Measurements from ENCODE around the gene EFCAB6. TPM values are rescaled to one million over a fixed set of nuclear protein-coding genes. Genes with fewer than 3 reads are reported as not detected.

The EFCAB6 gene
- total and polyA plus RNA-seq, 2 of the 13 experiments (the other 11 are each of a cell fraction or from before 2014, with no cell fraction given), result not detected

DNA sequence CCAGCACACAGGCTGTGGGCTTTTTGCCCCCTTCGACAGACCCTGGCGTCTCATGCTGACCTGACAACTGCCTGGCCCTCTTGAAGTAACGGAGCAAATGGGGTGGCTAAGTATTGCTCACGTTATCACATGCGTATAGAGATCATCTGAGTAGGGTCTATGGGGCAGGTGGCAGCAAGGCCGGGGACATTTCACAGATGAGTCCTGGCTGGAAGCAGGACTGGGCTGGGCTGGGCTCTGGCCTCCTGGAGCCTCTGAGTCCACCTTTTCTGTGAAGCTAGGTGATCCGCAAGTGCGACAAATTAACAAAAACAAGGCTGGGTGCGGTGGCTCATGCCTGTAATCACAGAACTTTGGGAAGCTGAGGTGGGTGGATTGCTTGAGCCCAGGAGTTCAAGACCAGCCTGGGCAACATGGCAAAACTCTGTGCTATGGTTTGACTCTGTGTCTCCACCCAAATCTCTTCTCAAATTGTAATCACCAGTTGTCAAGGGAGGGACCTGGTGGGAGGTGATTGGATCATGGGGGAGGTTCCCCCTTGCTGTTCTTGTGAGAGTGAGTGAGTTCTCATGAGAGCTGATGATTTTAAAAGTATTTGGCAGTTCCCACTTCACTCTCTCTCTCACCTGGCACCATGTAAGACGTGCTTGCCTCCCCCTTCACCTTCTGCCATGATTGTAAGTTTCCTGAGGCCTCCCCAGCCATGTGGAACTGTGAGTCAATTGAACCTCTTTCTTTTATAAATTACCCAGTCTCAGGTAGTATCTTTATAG is 278.3 kb downstream of the EFCAB6 start (continued):
- TF ChIP-seq, protein P1, sequence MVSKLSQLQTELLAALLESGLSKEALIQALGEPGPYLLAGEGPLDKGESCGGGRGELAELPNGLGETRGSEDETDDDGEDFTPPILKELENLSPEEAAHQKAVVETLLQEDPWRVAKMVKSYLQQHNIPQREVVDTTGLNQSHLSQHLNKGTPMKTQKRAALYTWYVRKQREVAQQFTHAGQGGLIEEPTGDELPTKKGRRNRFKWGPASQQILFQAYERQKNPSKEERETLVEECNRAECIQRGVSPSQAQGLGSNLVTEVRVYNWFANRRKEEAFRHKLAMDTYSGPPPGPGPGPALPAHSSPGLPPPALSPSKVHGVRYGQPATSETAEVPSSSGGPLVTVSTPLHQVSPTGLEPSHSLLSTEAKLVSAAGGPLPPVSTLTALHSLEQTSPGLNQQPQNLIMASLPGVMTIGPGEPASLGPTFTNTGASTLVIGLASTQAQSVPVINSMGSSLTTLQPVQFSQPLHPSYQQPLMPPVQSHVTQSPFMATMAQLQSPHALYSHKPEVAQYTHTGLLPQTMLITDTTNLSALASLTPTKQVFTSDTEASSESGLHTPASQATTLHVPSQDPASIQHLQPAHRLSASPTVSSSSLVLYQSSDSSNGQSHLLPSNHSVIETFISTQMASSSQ (IDR thresholded peaks at IDR 0.05; ENCODE audit: low read depth), result no peak
- TF ChIP-seq, protein P1 (CRISPR knock-in tag; IDR thresholded peaks at IDR 0.05; ENCODE audit: borderline replicate concordance), result no peak
- TF ChIP-seq HCFC1 (IDR thresholded peaks at IDR 0.05; ENCODE audit: low read depth, low read length), result no peak

DNA sequence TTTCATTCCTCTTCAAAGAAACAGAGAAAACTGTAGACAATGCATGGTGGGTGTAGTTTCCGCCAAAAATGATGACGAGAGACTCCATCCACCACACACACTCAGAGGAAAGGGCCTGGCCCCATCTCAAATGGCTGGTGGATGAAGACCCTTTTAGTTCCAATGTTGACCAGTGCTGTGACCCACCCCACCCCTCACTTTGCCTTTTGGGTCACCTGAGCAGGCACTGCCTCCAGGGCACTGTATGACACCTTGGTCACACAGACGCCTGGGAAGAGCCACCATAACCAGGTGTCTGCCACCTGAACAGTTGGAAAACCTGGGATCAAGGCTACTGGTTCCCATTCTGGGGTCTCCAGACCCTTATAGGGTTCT is 279.0 kb downstream of the EFCAB6 start:
- ChIA-PET CTCF (ENCODE audit: low intra/inter-chr PET ratio, low total read pairs) (no interaction called here), POLR2A (no interaction called here)
- Histone ChIP-seq H3K4me3 (replicated peaks in 1 of 3; ENCODE audit: insufficient read depth in 1 of 3, low read depth in 2 of 3, low read length in 3 of 3) (no peak overlapping the region), H3K27ac (ENCODE audit: extremely low read length, insufficient read depth, low read length) (no peak overlapping the region), H3K4me1 (ENCODE audit: insufficient read depth, low read length) (no peaks in the 10 kb centered on the region), H2AFZ (ENCODE audit: low read length) (no peak overlapping the region), H3K9me3 (ENCODE audit: low read length) (no peaks in the 10 kb centered on the region), H3K36me3 (replicated peaks in 1 of 2; ENCODE audit: control insufficient read depth in 1 of 2, insufficient read depth in 2 of 2, low read length in 2 of 2) (no peaks in the 10 kb centered on the region), H3K79me2 (ENCODE audit: insufficient read depth, low read length) (no peaks in the 10 kb centered on the region), H3K27me3 (ENCODE audit: control insufficient read depth in 1 of 2, insufficient read depth in 2 of 2, low read length in 2 of 2) (peaks cover 3 to 35% of the 10 kb centered on the region in 2 experiments; a peak in 1 of 5 replicates), H4K20me1 (ENCODE audit: insufficient read depth, low read length) (no peaks in the 10 kb centered on the region), H3K9ac (ENCODE audit: insufficient read depth, low read depth, low read length) (no peak overlapping the region), H3K4me2 (ENCODE audit: low read depth, low read length) (no peak overlapping the region)
- 5% methylated on average over 3 of the region's 3 CpGs for WGBS (ENCODE audit: low lambda C conversion rate)
- ATAC-seq (no peak), DNase-seq (ENCODE audit: low spot score) (no peak), FAIRE-seq (no peak)
- intact Hi-C loops (cut with micrococcal nuclease; ENCODE audit: unreplicated experiment), result no loop called here
- no TSS peak for BruUV-seq (replicated peaks)
- in situ Hi-C loops (cut with HindIII; ENCODE audit: extremely low pct_ligation_motif_present, low pct_unique_long_range_greater_than_20kb), result no loop called here
- TF ChIP-seq RFX3 (CRISPR knock-in tag; IDR thresholded peaks at IDR 0.05) (no peak), ZNF746 (CRISPR knock-in tag; IDR thresholded peaks at IDR 0.05) (no peak), KDM5A (IDR thresholded peaks at IDR 0.05; ENCODE audit: borderline replicate concordance, low read length) (no peak), RARG (CRISPR knock-in tag; IDR thresholded peaks at IDR 0.05; ENCODE audit: low read depth) (no peak), ZNF652 (CRISPR knock-in tag; IDR thresholded peaks at IDR 0.05; ENCODE audit: borderline replicate concordance, low read depth) (no peak)
- TF ChIP-seq, protein P2, sequence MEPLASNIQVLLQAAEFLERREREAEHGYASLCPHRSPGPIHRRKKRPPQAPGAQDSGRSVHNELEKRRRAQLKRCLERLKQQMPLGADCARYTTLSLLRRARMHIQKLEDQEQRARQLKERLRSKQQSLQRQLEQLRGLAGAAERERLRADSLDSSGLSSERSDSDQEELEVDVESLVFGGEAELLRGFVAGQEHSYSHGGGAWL (CRISPR knock-in tag; IDR thresholded peaks at IDR 0.05), result no peak
- TF ChIP-seq, protein P3, sequence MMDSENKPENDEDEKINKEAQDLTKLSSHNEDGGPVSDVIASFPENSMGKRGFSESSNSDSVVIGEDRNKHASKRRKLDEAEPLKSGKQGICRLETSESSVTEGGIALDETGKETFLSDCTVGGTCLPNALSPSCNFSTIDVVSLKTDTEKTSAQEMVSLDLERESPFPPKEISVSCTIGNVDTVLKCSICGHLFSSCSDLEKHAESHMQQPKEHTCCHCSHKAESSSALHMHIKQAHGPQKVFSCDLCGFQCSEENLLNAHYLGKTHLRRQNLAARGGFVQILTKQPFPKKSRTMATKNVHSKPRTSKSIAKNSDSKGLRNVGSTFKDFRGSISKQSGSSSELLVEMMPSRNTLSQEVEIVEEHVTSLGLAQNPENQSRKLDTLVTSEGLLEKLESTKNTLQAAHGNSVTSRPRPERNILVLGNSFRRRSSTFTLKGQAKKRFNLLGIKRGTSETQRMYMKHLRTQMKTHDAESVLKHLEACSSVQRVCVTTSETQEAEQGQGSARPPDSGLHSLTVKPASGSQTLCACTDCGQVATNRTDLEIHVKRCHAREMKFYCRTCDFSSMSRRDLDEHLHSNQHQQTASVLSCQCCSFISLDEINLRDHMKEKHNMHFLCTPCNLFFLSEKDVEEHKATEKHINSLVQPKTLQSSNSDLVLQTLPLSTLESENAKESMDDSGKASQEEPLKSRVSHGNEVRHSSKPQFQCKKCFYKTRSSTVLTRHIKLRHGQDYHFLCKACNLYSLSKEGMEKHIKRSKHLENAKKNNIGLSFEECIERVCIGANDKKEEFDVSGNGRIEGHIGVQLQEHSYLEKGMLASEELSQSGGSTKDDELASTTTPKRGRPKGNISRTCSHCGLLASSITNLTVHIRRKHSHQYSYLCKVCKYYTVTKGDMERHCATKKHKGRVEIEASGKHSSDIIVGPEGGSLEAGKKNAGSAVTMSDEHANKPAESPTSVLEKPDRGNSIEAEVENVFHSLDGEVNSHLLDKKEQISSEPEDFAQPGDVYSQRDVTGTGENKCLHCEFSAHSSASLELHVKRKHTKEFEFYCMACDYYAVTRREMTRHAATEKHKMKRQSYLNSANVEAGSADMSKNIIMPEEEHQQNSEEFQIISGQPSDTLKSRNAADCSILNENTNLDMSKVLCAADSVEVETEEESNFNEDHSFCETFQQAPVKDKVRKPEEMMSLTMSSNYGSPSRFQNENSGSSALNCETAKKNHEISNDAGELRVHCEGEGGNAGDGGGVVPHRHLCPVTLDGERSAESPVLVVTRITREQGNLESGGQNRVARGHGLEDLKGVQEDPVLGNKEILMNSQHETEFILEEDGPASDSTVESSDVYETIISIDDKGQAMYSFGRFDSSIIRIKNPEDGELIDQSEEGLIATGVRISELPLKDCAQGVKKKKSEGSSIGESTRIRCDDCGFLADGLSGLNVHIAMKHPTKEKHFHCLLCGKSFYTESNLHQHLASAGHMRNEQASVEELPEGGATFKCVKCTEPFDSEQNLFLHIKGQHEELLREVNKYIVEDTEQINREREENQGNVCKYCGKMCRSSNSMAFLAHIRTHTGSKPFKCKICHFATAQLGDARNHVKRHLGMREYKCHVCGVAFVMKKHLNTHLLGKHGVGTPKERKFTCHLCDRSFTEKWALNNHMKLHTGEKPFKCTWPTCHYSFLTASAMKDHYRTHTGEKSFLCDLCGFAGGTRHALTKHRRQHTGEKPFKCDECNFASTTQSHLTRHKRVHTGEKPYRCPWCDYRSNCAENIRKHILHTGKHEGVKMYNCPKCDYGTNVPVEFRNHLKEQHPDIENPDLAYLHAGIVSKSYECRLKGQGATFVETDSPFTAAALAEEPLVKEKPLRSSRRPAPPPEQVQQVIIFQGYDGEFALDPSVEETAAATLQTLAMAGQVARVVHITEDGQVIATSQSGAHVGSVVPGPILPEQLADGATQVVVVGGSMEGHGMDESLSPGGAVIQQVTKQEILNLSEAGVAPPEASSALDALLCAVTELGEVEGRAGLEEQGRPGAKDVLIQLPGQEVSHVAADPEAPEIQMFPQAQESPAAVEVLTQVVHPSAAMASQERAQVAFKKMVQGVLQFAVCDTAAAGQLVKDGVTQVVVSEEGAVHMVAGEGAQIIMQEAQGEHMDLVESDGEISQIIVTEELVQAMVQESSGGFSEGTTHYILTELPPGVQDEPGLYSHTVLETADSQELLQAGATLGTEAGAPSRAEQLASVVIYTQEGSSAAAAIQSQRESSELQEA (CRISPR knock-in tag; IDR thresholded peaks at IDR 0.05; ENCODE audit: not compliant biosample characterization), result no peak

Data from HepG2 (cell line).